ENCODE results near the gene EML1.

- TF ChIP-seq CTCF (IDR thresholded peaks at IDR 0.05 in 4 of 5, conservative IDR thresholded peaks at IDR 0.05 in 1 of 5): no peak
- TF ChIP-seq POLR2A (IDR thresholded peaks at IDR 0.05): no peak
These were observed 72.2 kb downstream of the EML1 start for GRCh38 chr14:99865408-99865807.

All from gastrocnemius medialis (tissue), 4 donors.